ENCODE results near the gene MLYCD. TPM values are rescaled to one million over a fixed set of nuclear protein-coding genes. Genes with fewer than 3 reads are reported as not detected.

The MLYCD gene
- total RNA-seq, 1 donor from 2014 or later = 5.3 TPM

DNA sequence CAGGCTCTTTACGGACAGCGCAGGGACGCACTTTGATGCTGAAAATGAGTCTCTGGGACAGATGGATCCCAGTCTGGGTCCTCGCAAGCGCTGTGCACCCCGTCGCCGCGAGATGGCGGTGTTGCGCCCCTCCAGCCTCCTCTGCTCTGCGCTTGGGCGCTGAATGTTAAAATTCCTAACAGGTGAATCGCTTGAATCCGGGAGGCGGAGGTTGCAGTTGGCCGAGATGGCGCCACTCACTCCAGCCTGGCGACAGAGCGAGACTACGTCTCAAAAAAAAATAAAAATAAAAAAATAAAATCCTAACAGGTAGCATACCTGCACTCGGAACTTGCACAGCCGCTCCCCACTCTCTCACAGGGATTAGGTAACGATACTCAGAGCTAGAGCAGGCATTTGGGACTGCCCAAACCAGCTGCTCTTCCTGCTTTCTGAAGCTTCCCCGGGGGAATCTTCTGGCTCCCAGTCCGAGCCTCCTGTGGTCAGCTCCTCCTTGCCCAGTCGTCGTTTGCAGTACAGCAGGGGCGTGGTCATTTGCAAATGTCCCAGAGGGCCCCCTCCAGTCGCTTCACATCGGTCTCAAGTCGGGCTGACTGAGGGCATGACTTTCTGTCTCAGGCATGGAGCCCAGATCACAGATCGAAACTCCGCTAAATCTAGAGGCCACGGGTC, 27.9 kb downstream of the MLYCD start:
- Mint-ChIP-seq H3K36me3 (ENCODE audit: unreplicated experiment) (peaks cover 4% of the 10 kb centered on the region), H3K27ac (ENCODE audit: unreplicated experiment) (no peak overlapping the region), H3K27me3 (ENCODE audit: unreplicated experiment) (no peaks in the 10 kb centered on the region), H3K9me3 (ENCODE audit: unreplicated experiment) (no peaks in the 10 kb centered on the region), H3K4me1 (ENCODE audit: unreplicated experiment) (peaks cover 7% of the 10 kb centered on the region), H3K4me3 (ENCODE audit: unreplicated experiment) (no peak overlapping the region)
- DNase-seq (ENCODE audit: extremely low spot score, unreplicated experiment) = peak; percentile 92
- TF ChIP-seq, protein P1, sequence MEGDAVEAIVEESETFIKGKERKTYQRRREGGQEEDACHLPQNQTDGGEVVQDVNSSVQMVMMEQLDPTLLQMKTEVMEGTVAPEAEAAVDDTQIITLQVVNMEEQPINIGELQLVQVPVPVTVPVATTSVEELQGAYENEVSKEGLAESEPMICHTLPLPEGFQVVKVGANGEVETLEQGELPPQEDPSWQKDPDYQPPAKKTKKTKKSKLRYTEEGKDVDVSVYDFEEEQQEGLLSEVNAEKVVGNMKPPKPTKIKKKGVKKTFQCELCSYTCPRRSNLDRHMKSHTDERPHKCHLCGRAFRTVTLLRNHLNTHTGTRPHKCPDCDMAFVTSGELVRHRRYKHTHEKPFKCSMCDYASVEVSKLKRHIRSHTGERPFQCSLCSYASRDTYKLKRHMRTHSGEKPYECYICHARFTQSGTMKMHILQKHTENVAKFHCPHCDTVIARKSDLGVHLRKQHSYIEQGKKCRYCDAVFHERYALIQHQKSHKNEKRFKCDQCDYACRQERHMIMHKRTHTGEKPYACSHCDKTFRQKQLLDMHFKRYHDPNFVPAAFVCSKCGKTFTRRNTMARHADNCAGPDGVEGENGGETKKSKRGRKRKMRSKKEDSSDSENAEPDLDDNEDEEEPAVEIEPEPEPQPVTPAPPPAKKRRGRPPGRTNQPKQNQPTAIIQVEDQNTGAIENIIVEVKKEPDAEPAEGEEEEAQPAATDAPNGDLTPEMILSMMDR (IDR thresholded peaks at IDR 0.05) = peak; percentile 98

DNA sequence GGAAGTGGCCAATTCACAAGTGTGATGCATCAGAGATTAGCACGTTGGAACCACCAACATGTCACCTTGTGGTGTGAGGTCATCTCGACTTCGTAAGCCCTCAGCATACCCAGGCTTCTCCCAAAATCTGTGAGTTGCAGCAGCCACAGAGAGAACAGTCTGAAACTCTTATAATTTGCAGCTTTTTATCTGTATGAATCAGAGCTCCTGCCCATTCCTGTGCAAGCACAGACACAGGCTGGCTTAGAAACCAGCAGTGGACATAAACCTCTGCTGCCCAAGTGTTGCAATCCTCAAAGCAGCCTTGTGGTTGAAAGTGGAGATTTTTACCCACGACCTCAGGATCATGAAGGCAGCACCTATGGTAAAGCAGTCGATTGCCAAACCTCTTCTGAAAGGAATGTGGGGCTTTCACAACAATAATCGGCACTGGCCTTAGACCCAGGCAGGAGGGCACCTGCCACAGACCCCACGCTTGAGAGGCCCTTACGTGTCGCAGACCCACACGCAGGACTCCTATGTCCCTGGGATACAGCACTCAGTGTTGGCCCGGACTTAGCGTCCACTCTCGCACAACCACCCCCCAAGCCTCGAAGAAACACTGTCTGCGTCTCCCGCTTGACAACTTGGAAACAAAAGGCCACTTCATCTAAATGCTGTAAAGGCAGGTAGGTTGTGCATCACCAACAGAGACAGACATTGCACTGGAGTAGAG, 29.6 kb downstream of the MLYCD start:
- Mint-ChIP-seq H3K9me3 (ENCODE audit: unreplicated experiment) (no peaks in the 10 kb centered on the region), H3K4me1 (ENCODE audit: unreplicated experiment) (peaks cover 7% of the 10 kb centered on the region), H3K4me3 (ENCODE audit: unreplicated experiment) (no peak overlapping the region), H3K27ac (ENCODE audit: unreplicated experiment) (no peak overlapping the region), H3K36me3 (ENCODE audit: unreplicated experiment) (peaks cover 4% of the 10 kb centered on the region), H3K27me3 (ENCODE audit: unreplicated experiment) (no peaks in the 10 kb centered on the region)
- no peak for DNase-seq (ENCODE audit: extremely low spot score, unreplicated experiment)
- TF ChIP-seq, protein P1 (IDR thresholded peaks at IDR 0.05) = no peak

DNA sequence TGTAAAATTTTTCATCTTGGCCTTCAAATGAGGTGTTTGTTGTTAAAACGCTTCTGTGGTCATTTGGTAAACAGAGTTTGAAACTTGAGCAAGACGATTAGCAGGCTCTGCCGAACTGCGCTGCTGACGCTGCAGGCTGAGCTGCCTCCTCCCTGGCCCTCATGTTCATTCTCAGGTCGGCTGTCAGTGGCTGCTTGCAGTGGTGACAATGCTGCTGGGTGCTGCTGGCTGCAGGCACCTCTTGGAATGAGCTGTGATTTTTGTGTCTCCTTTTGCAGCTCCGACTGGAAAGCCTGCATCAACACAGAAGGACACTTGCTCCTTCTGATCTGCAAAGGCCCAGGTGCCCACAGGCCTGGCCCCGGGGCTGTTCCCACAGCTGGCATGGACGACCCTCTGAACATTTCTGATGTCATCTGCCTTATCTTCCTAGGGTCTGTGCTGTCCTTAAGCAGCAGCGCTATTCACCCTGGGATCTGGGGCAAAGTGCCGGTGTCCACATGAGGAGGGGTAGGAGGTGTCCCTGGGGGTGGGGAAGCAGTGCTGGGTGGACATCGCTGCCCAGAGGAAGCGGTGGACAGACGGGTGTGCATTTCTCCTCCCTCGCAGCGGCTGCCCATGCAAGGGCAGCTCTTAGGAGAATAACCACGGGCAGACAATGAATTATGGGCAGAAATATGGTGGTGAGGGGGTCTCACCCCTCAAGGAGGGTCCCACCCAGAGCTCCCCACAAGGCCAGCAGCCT, 31.1 kb downstream of the MLYCD start:
- TF ChIP-seq, protein P1 (IDR thresholded peaks at IDR 0.05) = no peak
- peaks cover 7% of the 10 kb centered on the region for H3K4me1 Mint-ChIP-seq (ENCODE audit: unreplicated experiment)
- no peak for DNase-seq (ENCODE audit: extremely low spot score, unreplicated experiment)
- H3K9me3 Mint-ChIP-seq (ENCODE audit: unreplicated experiment) = no peaks in the 10 kb centered on the region
- peaks cover 4% of the 10 kb centered on the region for H3K36me3 Mint-ChIP-seq (ENCODE audit: unreplicated experiment)
- no peak overlapping the region for H3K27ac Mint-ChIP-seq (ENCODE audit: unreplicated experiment)
- H3K27me3 Mint-ChIP-seq (ENCODE audit: unreplicated experiment) = peaks cover 4% of the 10 kb centered on the region
- H3K4me3 Mint-ChIP-seq (ENCODE audit: unreplicated experiment) = no peak overlapping the region

DNA sequence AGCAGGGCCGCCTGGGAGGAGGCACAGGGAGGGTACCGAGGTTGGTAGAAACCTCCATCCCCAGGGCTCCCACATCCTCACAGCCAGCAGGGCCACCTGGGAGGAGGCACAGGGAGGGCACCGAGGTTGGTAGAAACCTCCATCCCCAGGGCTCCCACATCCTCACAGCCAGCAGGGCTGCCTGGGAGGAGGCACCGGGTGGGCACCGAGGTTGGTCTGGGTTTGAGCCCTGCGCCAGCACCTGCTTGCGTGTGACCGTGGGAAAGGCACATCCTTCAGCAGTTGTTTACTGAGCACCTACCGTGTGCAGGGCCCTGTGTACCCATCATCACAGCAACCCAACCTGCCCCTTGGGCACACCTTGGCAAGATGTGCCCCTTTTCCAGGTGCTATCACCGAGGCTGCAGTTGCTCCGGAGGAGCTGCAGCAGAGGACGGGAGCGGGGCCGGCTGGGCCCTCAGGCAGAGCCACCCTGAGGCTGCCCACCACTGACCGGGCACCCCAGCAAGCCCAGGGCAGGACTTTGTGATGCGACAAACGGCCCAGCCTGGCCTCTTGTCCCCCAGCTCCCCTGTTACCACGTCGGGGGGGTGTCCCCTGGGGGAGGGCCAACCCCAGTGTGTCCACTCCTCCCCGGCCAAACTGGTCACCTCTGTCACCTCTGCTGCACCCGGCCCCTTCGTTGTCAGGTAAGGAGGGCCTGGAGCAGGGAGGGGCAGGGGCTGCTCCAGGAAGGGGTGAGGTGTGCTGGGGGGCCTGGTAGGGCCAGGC, 32.0 kb downstream of the MLYCD start:
- Mint-ChIP-seq H3K36me3 (ENCODE audit: unreplicated experiment) (peaks cover 4% of the 10 kb centered on the region), H3K4me3 (ENCODE audit: unreplicated experiment) (no peak overlapping the region), H3K27ac (ENCODE audit: unreplicated experiment) (no peak overlapping the region), H3K27me3 (ENCODE audit: unreplicated experiment) (peaks cover 6% of the 10 kb centered on the region), H3K9me3 (ENCODE audit: unreplicated experiment) (no peaks in the 10 kb centered on the region), H3K4me1 (ENCODE audit: unreplicated experiment) (peaks cover 7% of the 10 kb centered on the region)
- DNase-seq (ENCODE audit: extremely low spot score, unreplicated experiment) = no peak
- TF ChIP-seq, protein P1 (IDR thresholded peaks at IDR 0.05) = no peak

Measured in osteocyte (in vitro differentiated cells).